ENCODE results near the gene PGAP6. TPM values are rescaled to one million over a fixed set of nuclear protein-coding genes. Genes with fewer than 3 reads are reported as not detected.

The PGAP6 gene
- total and polyA plus RNA-seq, 2 of the 4 experiments (the other 2 are of a cell fraction) = 49.1 to 124 TPM

DNA sequence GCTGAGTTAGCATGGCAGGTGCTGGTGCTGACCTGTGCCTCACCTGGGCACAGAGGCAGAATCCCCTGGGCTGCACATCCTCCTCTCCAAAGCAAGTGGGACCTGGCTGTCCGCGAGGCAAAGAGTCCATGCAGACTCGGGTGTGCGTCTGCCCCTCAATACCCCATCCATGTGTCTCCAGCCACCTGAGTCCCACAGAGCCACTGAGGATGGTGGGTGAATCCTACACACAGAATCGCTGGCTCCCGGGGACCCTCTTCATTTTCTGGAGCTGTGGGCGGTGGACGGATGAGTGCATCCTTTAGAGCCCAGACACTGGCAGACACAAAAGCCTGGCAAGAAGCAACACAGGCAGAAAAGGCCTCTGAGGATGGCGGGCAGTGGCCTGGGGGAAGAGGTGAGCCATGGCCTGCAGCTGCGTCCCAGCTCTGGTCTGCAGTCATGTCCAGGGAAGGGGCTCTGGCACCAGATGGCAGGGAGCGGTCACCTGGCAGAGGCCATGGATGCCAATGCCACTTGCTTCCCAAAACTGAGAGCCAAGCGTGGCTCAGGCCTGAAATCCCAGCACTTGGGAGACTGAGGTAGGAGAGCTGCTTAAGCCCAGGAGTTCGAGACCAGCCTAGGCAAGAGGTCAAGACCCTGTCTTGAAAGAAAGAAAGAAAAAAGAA, 59.2 kb downstream of the PGAP6 start:
- Histone ChIP-seq H3K56ac (ENCODE audit: extremely low read depth, insufficient read depth, low read length) (no peak overlapping the region), H3K18ac (ENCODE audit: low read depth, low read length) (no peak overlapping the region), H3K14ac (replicated peaks; ENCODE audit: low read depth, low read length) (no peak overlapping the region), H2BK120ac (ENCODE audit: low read depth, low read length) (no peak overlapping the region), H3K36me3 (ENCODE audit: control insufficient read depth, insufficient read depth, low read length) (peaks cover 8% of the 10 kb centered on the region), H3K79me1 (ENCODE audit: low read depth in 1 of 2, low read length in 2 of 2) (peaks cover 34 to 74% of the 10 kb centered on the region in 2 experiments), H2AFZ (replicated peaks; ENCODE audit: low read length, poor library complexity) (no peak overlapping the region), H3K4ac (ENCODE audit: low read depth, low read length) (no peak overlapping the region), H2BK15ac (ENCODE audit: low read depth, low read length) (no peak overlapping the region), H3K27me3 (ENCODE audit: control insufficient read depth, insufficient read depth, low read length) (no peaks in the 10 kb centered on the region), H2BK5ac (ENCODE audit: low read depth, low read length, poor library complexity, severe bottlenecking) (no peak overlapping the region), H4K20me1 (ENCODE audit: insufficient read depth, low read length) (peaks cover 82% of the 10 kb centered on the region), H2AK5ac (ENCODE audit: low read depth, low read length) (no peak overlapping the region), H4K91ac (ENCODE audit: insufficient read depth, low read depth, low read length) (no peak overlapping the region), H3K27ac (ENCODE audit: insufficient read depth, low read length) (no peak overlapping the region), H3K23ac (ENCODE audit: low read depth, low read length) (no peak overlapping the region), H3K9ac (ENCODE audit: low read depth, low read length) (no peak overlapping the region), H3K4me2 (ENCODE audit: low read depth, low read length) (no peak overlapping the region), H3K9me3 (ENCODE audit: control insufficient read depth, insufficient read depth, low read length) (no peaks in the 10 kb centered on the region), H4K8ac (ENCODE audit: low read depth in 2 of 2, low read length in 2 of 2) (no peak overlapping the region), H4K5ac (ENCODE audit: low read depth, low read length) (no peak overlapping the region), H3K4me1 (ENCODE audit: control insufficient read depth, insufficient read depth, low read length) (peaks cover 5% of the 10 kb centered on the region), H2BK20ac (ENCODE audit: low read depth, low read length) (no peak overlapping the region), H3K9me1 (ENCODE audit: insufficient read depth, low read length) (peaks cover 20% of the 10 kb centered on the region), H3K4me3 (ENCODE audit: insufficient read depth, low read depth, low read length) (no peak overlapping the region), H2AK9ac (replicated peaks; ENCODE audit: low read depth, low read length, poor library complexity) (no peak overlapping the region)
- dilution Hi-C loops (cut with HindIII; ENCODE audit: low sequenced_read_pairs, unreplicated experiment) (no loop called here), in situ Hi-C loops (cut with MboI; ENCODE audit: low sequenced_read_pairs) (no loop called here), intact Hi-C loops (cut with micrococcal nuclease) (no loop called here)
- DNase-seq (no peak), ATAC-seq (ENCODE audit: low read depth) (no peak)
- 97% methylated on average over 3 of the region's 13 CpGs; no CpG with 5 or more reads in 1 of the 2 experiments for WGBS, 2 experiments (ENCODE audit: extremely low coverage in 2 of 2, insufficient read length in 1 of 2)
- ChIA-PET CTCF (no interaction called here), POLR2A (ENCODE audit: unreplicated experiment) (no interaction called here)
- TF ChIP-seq RAD21 (IDR thresholded peaks at IDR 0.05; ENCODE audit: low read length) (no peak), BHLHE40 (IDR thresholded peaks at IDR 0.05; ENCODE audit: low read depth, low read length) (no peak), MAZ (IDR thresholded peaks at IDR 0.05; ENCODE audit: borderline replicate concordance, low read depth, low read length) (no peak), RFX5 (IDR thresholded peaks at IDR 0.05; ENCODE audit: low read depth, low read length) (no peak), SMC3 (IDR thresholded peaks at IDR 0.05; ENCODE audit: low read depth, low read length) (no peak), CHD1 (IDR thresholded peaks at IDR 0.05; ENCODE audit: low read depth, low read length) (no peak), RCOR1 (IDR thresholded peaks at IDR 0.05; ENCODE audit: insufficient replicate concordance, low read length) (no peak), MXI1 (IDR thresholded peaks at IDR 0.05; ENCODE audit: borderline replicate concordance, low read depth, low read length) (no peak), FOS (IDR thresholded peaks at IDR 0.05; ENCODE audit: low read depth, low read length) (no peak), NFE2L2 (IDR thresholded peaks at IDR 0.05; ENCODE audit: low read depth, low read length) (no peak), MAFK (IDR thresholded peaks at IDR 0.05; ENCODE audit: low read depth, low read length) (no peak), POLR2A (IDR thresholded peaks at IDR 0.05; ENCODE audit: low read depth, low read length) (no peak), CEBPB (IDR thresholded peaks at IDR 0.05; ENCODE audit: low read depth, low read length) (no peak)
- TF ChIP-seq, protein P1, sequence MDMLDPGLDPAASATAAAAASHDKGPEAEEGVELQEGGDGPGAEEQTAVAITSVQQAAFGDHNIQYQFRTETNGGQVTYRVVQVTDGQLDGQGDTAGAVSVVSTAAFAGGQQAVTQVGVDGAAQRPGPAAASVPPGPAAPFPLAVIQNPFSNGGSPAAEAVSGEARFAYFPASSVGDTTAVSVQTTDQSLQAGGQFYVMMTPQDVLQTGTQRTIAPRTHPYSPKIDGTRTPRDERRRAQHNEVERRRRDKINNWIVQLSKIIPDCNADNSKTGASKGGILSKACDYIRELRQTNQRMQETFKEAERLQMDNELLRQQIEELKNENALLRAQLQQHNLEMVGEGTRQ (IDR thresholded peaks at IDR 0.05; ENCODE audit: low read depth, low read length) = no peak
- TF ChIP-seq, protein P2, sequence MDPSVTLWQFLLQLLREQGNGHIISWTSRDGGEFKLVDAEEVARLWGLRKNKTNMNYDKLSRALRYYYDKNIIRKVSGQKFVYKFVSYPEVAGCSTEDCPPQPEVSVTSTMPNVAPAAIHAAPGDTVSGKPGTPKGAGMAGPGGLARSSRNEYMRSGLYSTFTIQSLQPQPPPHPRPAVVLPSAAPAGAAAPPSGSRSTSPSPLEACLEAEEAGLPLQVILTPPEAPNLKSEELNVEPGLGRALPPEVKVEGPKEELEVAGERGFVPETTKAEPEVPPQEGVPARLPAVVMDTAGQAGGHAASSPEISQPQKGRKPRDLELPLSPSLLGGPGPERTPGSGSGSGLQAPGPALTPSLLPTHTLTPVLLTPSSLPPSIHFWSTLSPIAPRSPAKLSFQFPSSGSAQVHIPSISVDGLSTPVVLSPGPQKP (IDR thresholded peaks at IDR 0.05; ENCODE audit: borderline replicate concordance, low read depth, low read length) = no peak
- TF ChIP-seq, protein P3, sequence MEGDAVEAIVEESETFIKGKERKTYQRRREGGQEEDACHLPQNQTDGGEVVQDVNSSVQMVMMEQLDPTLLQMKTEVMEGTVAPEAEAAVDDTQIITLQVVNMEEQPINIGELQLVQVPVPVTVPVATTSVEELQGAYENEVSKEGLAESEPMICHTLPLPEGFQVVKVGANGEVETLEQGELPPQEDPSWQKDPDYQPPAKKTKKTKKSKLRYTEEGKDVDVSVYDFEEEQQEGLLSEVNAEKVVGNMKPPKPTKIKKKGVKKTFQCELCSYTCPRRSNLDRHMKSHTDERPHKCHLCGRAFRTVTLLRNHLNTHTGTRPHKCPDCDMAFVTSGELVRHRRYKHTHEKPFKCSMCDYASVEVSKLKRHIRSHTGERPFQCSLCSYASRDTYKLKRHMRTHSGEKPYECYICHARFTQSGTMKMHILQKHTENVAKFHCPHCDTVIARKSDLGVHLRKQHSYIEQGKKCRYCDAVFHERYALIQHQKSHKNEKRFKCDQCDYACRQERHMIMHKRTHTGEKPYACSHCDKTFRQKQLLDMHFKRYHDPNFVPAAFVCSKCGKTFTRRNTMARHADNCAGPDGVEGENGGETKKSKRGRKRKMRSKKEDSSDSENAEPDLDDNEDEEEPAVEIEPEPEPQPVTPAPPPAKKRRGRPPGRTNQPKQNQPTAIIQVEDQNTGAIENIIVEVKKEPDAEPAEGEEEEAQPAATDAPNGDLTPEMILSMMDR (conservative IDR thresholded peaks at IDR 0.05; ENCODE audit: low read depth, low read length) = no peak
- no TSS peak for BruUV-seq (replicated peaks)
